Type B pancreatic cell (in vitro differentiated cells): ENCODE results near the gene PLPPR3. TPM values are rescaled to one million over a fixed set of nuclear protein-coding genes. Genes with fewer than 3 reads are reported as not detected.
A peak's percentile ranks its signal among the peaks of the same experiment; 100 is the strongest.

Experiments used
- DNase-seq: peaks from one replicate; pipeline ENCODE4 v3.0.0; 2021; ENCODE audit warnings: mixed read lengths; ENCODE audit not compliant: unreplicated experiment; ENCODE audit errors: extremely low spot score
- H3K27ac Mint-ChIP-seq: 2 replicates; pipeline ENCODE4 v1.8.0; 2021; ENCODE audit warnings: mild to moderate bottlenecking, mixed read lengths
- H3K27me3 Mint-ChIP-seq: 2 replicates; pipeline ENCODE4 v1.8.0; 2021; ENCODE audit warnings: mixed read lengths
- H3K36me3 Mint-ChIP-seq: 2 replicates; pipeline ENCODE4 v1.8.0; 2021; ENCODE audit warnings: mixed read lengths
- H3K4me1 Mint-ChIP-seq: one replicate; pipeline ENCODE4 v1.8.0; 2021; ENCODE audit warnings: mixed read lengths; ENCODE audit not compliant: unreplicated experiment
- H3K4me3 Mint-ChIP-seq: 2 replicates; pipeline ENCODE4 v1.8.0; 2021; ENCODE audit warnings: mild to moderate bottlenecking, mixed read lengths
- H3K9me3 Mint-ChIP-seq: 2 replicates; pipeline ENCODE4 v1.8.0; 2021; ENCODE audit warnings: mixed read lengths
- CTCF ChIP-seq: fragments of 200-600 bp; sonication (generic); conservative IDR thresholded peaks from 2 replicates; pipeline ENCODE4 v1.5.0; 2021; ENCODE audit warnings: antibody characterized with exemption, mild to moderate bottlenecking
- total RNA-seq: library from RNA; stranded (reverse); gene quantifications from 2 replicates; pipeline ENCODE4 v1.2.1, GENCODE V29; 2021; ENCODE audit warnings: low replicate concordance

The PLPPR3 gene
- total RNA-seq, 1 donor from 2014 or later: 29.2 TPM

GRCh38 chr19:780935-781334 lies 40.8 kb downstream of the PLPPR3 start:
- H3K4me3 Mint-ChIP-seq: no peak overlapping the region
- H3K4me1 Mint-ChIP-seq: peaks cover 16% of the 10 kb centered on the region
- DNase-seq: no peak
- H3K36me3 Mint-ChIP-seq: no peaks in the 10 kb centered on the region
- H3K9me3 Mint-ChIP-seq: no peaks in the 10 kb centered on the region
- TF ChIP-seq CTCF: no peak
- no peaks in the 10 kb centered on the region for H3K27me3 Mint-ChIP-seq
- no peak overlapping the region for H3K27ac Mint-ChIP-seq

- Mint-ChIP-seq H3K4me3 (peak overlapping the region; percentile 64), H3K4me1 (peaks cover 16% of the 10 kb centered on the region), H3K27me3 (no peaks in the 10 kb centered on the region), H3K27ac (peak overlapping the region; percentile 78), H3K36me3 (no peaks in the 10 kb centered on the region), H3K9me3 (no peaks in the 10 kb centered on the region)
- peak; percentile 68 for DNase-seq
- TF ChIP-seq CTCF: no peak
These were observed 42.7 kb downstream of the PLPPR3 start for GRCh38 chr19:778910-779653.

- Mint-ChIP-seq H3K9me3 (no peaks in the 10 kb centered on the region), H3K27ac (peak overlapping the region; percentile 34), H3K27me3 (no peaks in the 10 kb centered on the region), H3K4me3 (no peak overlapping the region), H3K36me3 (no peaks in the 10 kb centered on the region), H3K4me1 (peaks cover 5% of the 10 kb centered on the region)
- TF ChIP-seq CTCF: no peak
- DNase-seq: no peak
These were observed 45.2 kb downstream of the PLPPR3 start for GRCh38 chr19:776549-776948.

- TF ChIP-seq CTCF: no peak
- Mint-ChIP-seq H3K4me1 (peaks cover 3% of the 10 kb centered on the region), H3K4me3 (no peak overlapping the region), H3K27me3 (no peaks in the 10 kb centered on the region), H3K27ac (no peak overlapping the region), H3K9me3 (no peaks in the 10 kb centered on the region), H3K36me3 (no peaks in the 10 kb centered on the region)
- DNase-seq: no peak
These were observed 48.9 kb downstream of the PLPPR3 start for GRCh38 chr19:772730-773436.

- H3K27me3 Mint-ChIP-seq: no peaks in the 10 kb centered on the region
- no peaks in the 10 kb centered on the region for H3K36me3 Mint-ChIP-seq
- no peak overlapping the region for H3K4me3 Mint-ChIP-seq
- peaks cover 3% of the 10 kb centered on the region for H3K4me1 Mint-ChIP-seq
- H3K9me3 Mint-ChIP-seq: no peaks in the 10 kb centered on the region
- no peak for DNase-seq
- H3K27ac Mint-ChIP-seq: no peak overlapping the region
- no peak for TF ChIP-seq CTCF
These were observed 49.7 kb downstream of the PLPPR3 start for GRCh38 chr19:772063-772462.
